Measurements from ENCODE around the gene CCDC12. TPM values are rescaled to one million over a fixed set of nuclear protein-coding genes. Genes with fewer than 3 reads are reported as not detected.

The CCDC12 gene
- total RNA-seq, 1 donor from 2014 or later: 62.5 TPM

DNA sequence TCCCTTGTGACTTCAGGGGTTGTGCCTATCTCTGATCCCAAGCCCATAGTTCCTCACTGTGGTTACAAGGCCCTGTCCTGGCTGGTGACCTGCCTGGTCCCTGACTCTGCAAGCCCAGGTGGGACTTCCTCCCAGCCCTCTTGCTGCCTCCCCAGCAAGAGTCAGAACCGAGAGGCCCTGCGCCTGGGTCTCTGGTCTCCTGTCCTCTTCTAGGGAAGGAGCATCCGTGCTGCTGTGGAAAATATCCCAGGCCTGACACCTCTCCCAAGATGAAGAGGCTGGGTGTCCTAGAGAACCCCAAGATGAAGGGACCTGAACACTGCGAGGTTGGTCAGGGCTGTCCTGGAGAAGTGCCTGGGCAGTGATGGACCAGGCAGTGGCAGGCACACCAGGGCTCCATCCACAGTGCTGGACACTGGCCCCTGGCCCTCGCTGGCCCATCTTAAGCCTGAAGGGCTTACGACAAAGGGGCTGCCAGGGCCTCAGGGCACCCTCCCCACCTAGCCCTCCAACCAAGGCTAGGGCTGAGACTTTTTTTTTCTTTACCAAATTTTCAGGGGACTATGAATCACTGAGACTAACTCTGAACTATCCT is 66.3 kb downstream of the CCDC12 start:
- intact Hi-C loops (cut with micrococcal nuclease): no loop called here

DNA sequence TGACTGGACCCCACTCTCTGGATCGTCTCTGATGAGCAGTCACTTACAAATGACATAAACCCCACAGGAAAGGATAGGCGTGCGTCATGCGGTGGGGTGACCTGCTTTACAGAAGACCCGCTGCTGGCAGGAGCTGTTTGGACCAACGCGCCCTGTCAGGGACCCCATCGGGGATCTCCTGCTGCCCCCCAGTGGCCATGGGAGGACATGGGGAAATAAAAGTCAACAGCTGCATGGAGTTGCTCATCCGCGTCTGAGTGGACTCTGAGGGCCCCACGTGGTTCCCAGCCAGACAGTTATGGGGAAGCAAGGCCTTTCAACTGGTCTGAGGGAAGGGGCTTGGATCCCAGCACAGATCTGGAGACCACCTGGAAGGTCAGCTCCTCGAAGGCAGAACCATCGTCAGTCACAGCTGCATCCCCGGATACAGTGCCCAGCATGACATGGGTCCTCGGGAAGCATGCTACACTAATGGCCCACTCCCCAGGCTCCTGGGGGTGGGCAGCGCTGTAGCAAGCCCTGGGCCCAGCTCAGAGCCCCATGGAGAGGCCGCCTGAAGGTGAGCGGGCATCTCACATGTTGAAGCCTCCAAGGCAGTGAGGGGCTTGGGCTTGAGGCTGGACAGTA is 66.9 kb downstream of the CCDC12 start:
- intact Hi-C loops (cut with micrococcal nuclease): loop anchor here (1.0 kb wide), 2 partner anchors 43 to 204 kb away; no protein-coding TSS in a partner anchor

DNA sequence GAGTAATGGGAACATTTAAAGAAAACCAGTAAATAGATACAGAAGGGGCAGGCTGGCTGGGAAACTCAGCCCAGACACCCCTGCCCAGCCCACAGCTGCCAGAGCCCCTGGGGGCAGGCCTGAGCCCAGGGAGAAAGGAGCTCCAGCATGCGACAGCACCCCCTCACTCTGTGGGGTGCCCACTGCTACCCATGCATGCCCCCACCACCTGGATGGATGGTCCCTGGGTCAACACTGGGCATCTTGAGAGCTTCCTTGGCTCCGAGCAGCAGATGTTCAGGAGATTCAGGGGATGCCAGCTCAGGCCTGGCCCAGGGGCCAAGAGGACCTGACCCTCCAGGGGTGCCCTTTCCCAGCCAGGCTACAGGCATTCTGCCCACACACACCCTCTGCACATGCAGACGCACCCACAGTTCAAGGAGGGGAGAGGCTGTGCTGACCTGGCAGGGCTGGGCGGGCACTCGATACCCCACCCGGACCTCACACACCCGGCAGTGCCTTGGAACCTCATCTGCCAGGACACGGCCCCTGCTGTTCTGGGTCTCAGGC is 67.5 kb downstream of the CCDC12 start:
- intact Hi-C loops (cut with micrococcal nuclease): loop anchor here (1.0 kb wide), 2 partner anchors 43 to 204 kb away; no protein-coding TSS in a partner anchor

DNA sequence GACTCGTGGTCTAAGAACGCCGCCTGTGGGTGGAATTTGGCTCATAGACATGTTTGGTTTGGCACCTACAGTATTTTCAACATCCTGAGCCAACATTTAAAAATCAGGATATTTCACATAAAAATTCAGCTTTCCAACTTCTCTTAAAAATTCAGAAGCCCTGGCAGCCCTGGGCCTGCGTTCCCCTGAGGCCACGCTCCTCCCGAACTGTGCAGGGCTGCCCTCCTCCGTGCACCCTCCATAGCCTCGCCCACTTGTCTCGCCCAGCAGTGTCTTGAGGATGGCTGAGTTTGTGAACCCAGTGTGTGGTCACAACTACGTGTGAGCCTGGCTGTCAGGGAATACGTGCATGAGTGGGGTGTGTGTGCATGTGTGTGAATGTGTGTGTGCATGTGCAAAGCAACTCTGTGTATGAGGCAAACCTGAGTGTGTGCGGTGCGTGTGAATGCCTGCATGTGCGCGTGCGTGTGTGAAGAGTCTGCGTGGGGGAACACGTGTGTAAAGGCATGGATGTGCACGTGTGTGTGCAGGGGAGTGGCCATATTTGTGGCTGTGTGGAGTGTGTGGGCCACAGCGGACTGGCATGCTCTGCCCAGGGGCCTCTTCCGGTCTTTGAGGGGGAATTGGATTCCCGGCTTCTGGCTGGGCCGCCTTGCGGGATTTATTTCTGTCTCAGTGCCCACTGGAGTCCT is 68.1 kb downstream of the CCDC12 start:
- intact Hi-C loops (cut with micrococcal nuclease): no loop called here

DNA sequence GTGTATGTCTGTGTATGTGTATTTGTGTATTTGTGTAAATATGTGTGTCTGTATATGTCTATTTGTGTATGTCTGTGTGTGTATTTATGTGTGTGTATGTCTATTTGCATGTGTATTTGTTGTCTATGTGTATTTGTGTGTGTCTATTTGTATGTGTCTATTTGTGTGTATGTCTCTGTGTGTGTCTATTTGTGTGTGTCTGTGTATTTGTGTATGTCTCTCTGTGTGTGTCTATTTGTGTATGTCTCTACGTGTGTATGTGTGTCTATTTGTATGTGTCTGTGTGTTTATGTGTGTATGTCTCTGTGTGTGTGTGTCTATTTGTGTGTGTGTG is 68.6 kb downstream of the CCDC12 start:
- intact Hi-C loops (cut with micrococcal nuclease): no loop called here

DNA sequence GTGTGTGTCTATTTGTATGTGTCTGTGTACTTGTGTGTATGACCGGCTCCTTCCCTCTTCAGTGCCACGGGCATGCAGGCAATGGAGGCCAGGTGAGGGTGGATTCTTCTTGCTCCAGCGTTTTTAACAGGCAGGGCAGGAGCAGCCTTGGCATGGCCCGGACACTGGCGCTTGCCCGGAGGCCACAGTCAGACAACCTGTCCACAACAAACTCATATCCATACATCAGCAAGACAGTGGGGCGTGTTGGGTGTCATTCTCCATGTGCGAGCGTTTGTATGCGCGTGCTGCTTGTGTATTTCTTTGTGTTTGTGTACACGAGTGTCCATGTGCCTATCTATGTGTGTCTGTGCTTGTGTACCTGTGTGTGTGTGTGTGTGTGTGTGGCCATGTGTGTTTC is 69.3 kb downstream of the CCDC12 start:
- intact Hi-C loops (cut with micrococcal nuclease): no loop called here

DNA sequence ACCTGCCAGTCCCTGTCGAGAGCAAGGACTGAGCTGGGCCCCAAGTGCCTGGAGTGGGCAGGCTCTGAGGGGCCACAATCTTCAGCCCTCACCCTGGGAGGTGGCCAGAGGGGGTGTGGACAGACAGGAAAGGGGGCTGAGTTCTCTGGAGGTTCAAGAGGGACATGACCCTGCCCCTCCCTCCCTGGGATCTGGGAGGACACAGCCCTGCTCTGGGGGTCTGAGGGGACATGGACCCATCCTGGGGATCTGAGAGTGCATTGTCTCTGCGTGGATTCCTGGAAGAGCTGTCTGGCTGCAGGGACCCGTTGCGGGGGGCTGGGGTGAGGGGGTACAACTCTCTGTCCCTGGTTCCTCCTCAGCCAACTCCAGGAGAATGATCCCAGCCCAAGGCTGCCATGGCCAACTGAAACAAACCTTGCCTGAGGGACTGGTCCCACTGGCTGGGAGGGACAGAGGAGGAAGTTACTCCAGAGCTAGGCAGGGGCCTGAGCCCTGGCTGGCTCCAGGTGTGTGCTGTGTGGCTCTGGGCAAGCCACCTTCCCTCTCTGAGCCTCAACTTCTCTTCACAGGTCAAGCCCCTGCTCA is 70.0 kb downstream of the CCDC12 start:
- intact Hi-C loops (cut with micrococcal nuclease): no loop called here

DNA sequence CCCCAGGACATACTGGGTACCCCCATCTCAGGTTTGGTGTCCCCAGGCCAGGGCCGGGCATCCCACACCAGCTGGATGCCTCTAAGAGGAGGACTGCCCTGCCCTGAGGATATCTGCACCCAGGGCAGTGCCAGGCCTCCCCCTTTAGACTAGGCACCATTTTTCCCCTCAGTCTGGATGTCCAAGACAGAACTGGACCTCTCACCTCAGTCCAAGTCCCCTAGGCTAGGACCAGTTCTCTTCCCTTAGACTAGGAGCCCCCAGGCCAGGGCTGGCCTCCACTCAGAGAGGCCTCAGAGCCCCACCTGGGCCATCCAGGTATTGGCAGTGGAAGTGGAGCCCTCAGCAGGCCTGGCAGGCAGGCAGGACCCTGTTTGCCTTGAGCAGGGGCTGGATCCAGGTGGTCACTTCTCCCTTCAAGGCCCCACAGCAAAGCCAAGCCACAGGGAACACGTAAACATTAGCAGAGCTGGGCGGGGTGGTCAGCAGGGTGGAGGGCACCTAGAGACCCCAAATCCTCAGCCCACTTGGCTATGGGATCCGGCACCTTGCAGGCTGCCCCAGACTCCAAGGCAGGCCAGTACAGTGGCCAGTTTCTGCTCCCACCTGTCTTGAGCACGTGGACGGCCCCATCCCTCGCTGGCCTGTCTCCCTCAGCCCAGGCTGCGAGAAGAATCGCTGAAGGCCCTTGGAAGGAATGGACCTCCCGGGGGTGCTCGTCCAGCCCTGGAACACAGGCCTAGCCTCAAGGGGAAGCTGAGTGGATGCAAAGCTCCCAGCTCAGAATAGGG is 70.7 kb downstream of the CCDC12 start:
- intact Hi-C loops (cut with micrococcal nuclease): no loop called here

DNA sequence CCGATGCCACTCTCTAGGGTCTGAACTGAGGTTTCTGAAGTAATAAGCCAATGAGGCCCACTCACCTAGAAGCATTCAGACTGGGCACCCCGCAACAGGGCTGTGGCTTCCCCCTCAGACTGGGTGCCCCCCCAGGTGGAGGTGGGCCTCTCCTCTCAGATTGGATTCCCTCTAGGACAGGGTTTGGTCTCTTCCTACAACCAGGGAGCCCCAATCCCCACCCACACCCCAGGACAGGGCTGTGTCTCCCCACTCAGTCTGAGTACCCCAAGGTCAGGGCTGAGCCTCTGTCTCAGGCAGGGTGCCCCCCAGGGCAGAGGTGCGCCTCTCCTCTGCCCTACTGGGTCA is 71.4 kb downstream of the CCDC12 start:
- intact Hi-C loops (cut with micrococcal nuclease): no loop called here

DNA sequence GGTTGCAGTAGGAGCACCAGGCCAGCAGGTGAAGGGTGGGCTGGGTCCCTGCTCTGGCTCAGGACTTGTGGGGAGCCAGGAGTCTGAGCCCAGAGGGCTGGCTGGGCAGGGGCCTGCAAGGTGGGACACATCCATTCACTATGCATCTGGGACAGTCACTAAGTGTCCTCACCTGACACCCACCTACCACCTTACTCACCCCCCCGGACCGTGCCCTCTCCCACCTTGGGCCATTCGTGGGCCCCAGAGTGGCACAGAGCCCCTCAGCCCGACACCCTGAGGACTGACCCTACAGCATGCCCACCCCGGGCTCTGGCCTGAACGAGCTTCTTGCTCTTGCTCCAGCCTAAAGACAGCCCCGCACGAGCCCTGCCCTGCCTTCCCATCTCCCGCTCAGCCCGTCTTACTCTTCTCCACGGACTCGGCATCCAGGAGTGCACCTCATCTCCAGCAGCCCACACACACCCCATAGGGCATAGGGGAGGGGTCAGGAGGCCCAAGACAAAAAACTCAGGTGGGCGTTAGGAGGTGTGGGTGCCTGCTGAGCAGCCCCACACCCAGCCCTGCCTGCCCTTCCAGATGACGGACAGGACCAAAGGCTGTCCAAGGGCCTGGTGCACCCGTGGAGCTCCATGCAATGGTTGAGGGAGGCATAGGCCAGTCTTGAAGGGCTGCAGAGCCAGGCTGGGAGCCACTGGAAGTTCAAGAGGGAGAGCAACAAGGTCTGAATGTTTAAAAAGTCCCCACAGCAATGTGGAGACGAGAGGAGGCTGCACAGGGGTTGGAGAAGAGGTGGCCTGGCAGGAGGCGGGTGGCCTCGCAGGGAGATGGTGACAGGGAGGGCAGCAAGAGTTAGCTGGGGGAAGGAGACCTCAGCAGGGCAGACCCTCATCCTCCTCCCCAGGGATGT is 72.0 kb downstream of the CCDC12 start:
- intact Hi-C loops (cut with micrococcal nuclease): no loop called here

DNA sequence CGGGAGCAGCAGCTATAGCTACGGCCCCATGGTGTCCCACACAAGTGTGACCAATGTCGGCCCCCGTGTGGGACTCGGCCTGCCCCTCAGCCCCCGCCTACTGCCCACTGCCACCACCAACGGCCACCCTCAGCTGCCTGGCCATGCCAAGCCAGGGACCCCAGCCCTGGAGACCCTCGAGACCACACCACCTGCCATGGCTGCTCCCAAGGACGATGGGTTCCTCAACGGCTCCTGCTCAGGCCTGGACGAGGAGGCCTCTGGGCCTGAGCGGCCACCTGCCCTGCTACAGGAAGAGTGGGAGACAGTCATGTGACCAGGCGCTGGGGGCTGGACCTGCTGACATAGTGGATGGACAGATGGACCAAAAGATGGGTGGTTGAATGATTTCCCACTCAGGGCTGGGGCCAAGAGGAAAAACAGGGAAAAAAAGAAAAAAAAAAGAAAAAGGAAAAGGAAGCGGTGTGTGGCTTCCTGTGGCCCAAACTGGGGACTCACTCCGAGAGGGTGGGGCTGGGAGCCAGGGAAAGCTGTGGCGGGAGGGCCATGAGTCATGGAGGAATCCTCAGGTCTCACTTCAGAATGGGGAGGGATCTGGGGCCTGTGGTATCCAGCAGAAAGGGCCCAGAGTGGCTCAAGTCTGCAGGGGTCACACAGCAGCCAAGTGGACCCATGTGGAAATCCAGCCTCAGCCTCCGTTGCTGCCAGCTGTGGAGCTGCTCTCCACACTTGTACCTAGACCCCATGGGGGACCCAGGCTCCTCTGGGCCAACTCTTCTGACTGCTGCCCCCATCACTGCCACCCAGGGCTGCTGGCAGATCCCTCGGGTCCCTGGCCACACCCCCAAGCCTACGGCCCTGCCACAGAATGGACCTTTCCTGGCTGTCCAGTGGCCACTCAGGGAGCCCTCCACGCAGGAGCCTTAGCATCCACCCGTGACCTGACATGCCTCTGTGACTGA is 72.9 kb downstream of the CCDC12 start:
- intact Hi-C loops (cut with micrococcal nuclease): no loop called here

DNA sequence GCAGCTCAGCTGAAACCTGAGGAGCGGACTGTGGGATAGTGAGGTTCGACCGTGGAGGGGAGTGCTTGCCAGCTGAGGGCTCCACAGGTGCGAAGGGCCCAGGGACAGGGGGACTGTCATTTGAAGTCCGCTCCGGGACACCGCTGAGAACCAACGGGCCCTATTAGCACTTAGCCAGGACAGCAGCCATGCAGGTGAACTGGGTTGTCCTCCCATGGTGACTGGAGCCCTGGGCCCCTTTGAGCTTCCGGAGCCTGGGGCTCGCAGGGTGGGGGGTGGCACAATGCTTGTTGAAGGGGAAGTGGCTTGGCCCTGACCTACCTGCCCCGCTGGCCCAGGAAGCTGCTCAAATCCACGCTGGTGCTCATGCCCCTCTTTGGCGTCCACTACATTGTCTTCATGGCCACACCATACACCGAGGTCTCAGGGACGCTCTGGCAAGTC is 74.3 kb downstream of the CCDC12 start:
- intact Hi-C loops (cut with micrococcal nuclease): no loop called here

DNA sequence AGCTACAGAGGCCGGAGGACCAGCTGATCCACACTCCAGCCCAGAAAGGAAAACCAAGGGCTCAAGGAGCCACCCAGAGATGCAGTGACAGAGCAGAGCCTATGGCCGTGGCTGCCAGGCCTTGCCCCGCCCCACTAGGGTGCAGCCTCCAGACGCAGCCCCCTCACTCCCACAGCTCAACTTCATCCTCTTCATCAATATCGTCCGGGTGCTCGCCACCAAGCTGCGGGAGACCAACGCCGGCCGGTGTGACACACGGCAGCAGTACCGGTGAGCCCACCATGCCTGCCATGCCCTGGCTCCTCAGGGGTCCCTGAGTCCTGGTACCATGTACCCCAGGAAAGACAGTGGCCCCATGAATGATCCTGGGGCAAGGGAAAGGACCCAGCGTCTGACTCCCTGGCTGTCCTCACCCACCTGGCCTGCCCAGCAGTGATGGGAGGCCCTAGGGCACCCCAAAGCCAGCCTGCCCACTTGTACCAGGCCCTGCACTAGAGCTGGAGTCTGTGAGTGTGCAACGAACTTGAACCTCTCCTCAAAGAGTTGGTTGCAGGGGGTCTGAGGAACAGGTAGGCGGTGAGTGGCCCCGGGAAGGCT is 74.9 kb downstream of the CCDC12 start:
- intact Hi-C loops (cut with micrococcal nuclease): no loop called here

DNA sequence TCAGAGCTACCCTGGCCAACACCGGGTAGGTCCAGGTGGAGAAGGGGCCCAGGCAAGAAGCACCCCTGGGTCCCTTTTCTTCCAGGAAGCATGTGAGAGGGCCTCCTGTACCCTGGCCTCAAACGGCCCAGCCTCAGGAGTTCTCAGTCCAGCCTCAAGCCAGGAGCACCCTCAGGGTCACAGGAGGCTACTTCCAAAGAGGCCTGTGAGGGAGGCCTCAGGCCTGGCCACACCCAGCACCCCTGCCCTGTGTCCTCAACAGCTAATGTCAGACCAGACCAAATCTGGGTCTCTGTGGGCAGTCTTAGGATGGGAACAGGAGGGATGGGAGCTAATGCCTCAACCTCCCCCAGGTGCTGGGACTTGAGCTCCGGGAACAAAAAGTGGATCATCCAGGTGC is 75.5 kb downstream of the CCDC12 start:
- intact Hi-C loops (cut with micrococcal nuclease): no loop called here

DNA sequence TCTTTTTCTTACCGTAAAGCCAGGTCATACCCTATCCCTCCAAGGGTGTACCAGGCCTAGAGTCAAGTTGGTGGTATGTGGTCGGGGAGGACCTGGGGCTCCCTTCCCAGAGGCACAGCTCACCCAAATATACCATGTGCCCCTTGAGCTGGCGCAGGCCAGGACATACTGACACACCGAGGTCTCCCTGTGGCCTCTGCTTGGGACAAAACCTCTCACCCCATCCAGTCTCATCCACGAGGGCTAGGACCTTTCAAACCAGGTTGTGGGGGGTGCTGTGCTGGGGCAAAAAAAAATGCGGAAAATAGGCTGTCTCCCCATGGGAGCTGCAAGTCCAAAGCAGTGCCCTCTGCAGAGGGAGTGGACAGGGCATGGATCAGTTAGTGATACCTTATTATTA is 76.2 kb downstream of the CCDC12 start:
- intact Hi-C loops (cut with micrococcal nuclease): no loop called here

DNA sequence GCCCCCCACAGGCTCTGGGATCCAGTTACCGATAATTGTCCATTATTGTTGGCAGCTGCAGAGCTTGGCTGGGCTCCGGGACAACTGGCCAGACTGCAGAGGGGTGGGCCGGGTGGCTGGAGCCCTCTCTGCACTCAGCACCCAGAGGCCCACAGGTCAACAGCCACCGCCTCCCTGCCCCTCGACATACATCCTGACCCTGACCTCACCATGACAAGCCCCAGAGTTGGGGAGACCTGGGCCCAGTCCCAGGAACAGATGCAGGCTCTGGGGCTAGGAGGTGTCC is 76.6 kb downstream of the CCDC12 start:
- intact Hi-C loops (cut with micrococcal nuclease): no loop called here

DNA sequence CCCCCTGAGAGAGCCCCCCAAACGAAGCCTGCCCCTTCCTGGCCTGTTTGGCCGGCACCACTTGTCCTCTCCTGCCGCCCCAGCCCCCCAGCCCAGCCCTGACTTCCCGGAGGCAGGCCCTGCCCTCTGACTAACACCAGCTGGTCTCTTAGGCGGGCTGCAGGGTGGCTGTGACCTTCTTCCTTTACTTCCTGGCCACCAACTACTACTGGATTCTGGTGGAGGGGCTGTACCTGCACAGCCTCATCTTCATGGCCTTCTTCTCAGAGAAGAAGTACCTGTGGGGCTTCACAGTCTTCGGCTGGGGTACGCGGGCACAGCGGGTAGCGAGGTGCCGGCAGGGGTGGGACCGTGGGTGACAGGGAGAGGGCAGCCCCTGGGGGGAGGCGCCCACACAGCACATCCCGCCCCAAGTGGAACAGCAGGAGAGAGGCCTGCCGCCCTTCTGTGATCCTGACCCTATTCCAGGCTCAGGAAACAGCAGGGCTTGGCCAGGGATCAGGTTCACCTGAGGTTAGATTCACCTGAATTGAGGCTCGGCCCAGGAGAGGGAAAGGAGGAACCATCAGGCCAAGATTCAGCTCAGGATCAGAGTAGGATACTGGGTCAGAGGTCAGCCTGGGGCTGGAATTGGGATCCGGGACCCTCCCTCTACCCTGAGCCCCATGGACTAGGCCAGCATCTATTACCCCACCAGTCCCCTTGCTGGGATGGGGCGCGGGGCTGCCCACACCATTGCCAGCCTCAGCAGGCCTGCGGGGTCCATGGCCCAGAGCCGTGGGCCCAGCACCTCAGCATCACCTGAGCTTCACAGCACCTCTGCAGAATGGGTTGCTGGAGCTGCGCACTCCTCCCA is 77.2 kb downstream of the CCDC12 start:
- intact Hi-C loops (cut with micrococcal nuclease): no loop called here

Measured in T-helper 1 cell treated with Interleukin-12 subunit alpha and Interleukin-12 subunit beta and Interleukin-4 antibody, amounts not matched to agents 30 ng/mL and 1 ng/mL, for 36 hours (primary cell).